Stimulated activated CD8-positive, alpha-beta memory T cell treated with anti-CD3 and anti-CD28 coated beads, Interleukin-2, amount 100 ng/mL, for 1 hour (primary cell): ENCODE data around the gene ARMC9.
"Not testable (repeated sequence)": the region's sequence is repeated elsewhere in the genome, so short reads cannot be mapped to it uniquely, and the experiment has no call there.

Experiments used
- DNase-seq, 2 donors: peaks; one replicate each; pipeline ENCODE4 v3.0.0-alpha.2; 2020; ENCODE audit warnings: low read depth in 2 of 2

Gene ARMC9

DNA sequence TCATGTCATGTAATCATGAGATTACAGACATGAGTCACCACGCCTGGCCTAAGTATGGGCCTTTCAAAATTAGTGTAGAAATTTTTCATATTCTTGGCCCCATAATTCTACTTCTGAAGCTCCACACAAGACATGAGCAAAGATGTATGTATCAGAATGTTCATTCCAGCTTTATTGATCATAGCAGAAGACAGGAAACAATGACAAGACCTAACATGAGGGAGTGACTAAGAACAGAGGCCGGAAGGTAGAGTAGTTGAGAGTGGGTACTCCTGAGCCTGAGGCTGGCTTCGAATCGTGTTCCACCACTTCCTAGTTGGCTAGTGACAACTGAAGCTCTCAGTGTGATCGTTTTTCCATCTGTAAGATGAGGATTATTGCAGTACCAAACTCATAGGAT lies 89.3 kb downstream of the ARMC9 start:
- DNase-seq: no peak

DNA sequence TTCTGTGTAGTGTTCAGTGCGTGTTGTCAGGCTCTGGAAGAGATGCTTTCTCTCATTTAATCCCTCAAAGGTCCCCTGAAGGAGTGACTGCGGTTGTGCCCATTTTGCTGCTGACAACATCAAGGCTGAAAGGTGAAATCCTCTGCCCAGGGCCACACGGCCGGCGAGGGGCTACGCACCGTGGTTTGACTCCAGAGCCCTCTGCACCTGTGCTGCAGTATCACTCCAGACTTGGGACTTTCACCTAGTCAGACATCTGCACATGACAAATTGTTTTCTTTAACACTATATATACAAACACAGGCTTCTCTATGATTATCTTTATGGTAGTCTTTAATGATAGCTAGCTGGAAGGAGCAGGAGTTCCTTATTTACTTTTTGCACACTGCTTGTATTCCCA lies 90.2 kb downstream of the ARMC9 start:
- no peak for DNase-seq

DNA sequence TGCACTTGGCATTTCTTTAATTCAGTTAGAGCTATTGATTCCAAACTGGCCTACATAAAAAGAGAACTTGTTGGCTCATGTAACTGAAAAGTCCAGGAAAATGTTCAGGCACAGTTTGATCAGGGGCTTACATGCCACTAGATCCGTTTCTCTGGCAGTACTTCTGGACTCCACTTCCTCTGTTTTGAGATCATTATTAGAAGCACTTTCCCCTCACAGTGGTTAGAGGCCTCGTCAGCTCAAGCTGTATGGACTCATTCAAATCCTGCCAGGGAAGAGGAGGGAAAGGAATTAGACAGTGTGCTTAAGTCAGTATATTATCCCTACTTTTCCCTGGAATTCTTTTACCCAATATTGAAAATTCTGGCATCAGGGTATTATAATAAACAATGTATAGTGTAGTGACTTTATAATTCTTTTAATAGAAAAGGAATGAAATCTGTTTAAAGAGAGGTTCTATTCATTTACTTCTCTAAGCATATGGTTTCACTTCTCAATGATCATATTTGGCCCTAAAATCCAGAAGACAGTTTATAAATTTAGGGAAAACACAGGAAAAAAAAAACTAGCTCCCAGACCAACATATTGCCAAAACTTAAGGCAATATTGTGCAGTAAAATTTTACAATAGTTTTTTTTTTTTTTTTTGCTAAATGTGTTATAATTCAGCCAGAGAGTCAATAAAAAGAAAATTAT lies 92.0 kb downstream of the ARMC9 start:
- DNase-seq: no peak

DNA sequence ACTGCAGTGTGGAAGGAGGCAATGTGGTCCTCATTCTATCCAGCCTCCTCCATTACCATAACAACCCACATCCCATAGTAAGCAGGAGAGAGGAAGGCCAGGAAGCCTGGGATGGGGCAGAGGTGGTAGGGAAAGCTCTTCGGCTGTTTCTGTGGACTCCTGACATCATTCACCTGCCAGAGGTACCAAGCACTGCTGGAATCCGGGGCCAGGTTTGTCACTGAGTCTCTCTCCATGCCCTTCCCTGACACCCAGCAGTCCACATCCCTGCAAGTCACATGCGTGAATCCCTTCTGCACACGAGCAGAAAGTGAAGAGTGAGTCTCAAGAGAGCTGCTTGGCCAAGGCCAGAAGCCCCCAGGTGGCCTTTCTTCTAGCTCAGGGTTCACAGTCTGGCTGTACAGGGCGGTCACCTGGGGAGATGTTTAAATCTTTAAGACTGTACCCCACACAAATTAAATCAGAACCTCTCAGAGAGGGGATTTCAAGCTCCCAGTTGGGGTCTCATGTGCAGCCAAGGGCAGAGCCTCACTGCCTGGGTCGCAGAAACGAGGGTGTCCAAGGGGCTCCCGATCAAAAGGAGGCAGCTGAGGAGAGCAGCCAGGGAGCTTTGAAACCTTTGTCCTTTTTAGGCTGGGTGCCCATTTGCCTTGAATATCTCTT lies 94.2 kb downstream of the ARMC9 start:
- DNase-seq: no peak

DNA sequence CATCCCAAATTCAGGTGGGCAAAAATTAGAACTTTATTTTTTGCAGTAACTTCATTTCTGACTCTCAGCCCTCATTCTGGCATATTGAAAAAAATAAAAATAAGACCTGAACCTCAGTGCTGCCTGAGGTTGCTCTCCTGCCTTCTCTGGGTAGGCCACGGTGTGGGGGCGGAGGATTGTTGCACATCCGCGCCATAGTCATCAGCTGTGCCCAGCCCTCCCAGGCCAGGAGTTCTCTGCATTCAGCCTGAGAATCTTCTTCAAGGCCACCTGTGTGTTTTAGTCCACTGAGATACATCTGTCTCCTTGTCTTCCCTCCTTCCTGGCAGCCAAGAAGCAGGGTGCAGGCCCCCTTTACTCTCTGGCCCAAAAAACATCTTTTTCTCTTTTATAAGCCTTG lies 94.7 kb downstream of the ARMC9 start:
- no peak for DNase-seq

DNA sequence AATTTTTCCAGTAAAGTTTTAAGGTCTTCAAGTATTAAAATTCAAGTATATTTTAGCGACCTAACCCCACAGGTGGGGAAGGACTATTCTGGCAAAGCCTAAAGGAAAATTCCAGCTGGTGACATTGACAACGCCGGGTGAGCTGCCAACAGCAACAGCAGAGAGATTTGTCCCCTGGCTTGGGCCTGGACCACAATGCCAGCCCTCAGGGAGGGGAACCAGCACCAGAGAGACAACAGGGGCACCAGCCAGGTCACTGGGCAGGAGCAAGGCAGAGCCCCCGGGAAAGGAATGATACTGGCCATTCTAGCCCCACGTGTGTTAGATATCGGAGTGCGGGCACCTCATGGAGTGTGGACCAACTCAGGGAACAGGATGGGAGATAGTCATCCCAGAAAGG lies 95.7 kb downstream of the ARMC9 start:
- no peak for DNase-seq

DNA sequence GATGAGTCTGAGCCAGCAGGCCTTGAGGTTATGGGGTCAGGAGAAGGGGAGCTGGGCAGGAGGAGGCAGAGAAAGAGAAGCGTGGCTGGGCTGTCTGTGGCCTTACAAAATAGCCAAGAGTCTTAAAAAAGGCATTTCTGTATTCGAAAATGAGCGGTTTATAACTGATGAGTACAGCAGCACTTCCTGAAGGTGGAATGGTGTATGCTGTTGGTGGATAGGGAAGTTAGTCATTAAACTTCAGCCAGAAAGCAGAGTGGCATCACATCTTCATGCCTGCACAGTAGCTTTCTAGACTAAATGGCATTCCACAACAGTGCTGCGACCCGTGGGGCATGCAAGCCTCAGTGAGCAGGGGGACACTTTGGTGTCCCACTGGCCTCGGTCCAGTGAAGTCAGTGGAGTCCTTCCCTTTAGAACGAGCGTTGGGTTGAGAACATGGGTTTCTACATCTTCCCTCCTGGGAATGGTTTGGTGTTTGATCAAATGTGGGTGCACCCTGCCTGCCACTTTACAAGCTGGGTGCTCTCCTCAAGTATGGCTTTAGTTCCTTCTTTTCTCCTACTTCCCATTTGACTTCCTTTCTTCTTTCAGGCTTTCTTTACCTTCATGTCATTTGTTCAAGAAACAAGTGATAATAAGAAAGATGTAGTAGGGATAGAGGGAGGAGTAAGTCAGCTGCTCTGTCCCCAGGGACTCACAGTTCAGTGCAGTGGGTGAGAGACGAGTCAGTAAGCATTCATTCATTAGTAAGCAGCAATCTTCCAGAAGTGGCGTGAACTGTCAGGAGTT lies 96.3 kb downstream of the ARMC9 start:
- no peak for DNase-seq

DNA sequence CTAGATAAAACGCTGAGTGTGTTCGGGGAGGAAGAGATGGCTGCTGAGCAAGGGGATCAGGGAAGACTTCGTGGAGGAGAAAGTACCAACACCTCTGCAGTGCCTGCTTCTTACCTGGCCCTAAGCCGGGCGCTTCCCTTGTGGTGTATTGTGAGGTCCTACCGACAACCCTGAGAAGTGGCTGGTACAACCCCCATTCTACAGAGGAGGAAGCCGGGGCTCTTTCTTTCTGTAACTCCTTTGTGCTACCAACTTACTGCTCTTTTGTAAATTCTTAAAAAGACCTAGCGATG lies 96.9 kb downstream of the ARMC9 start:
- no peak for DNase-seq

DNA sequence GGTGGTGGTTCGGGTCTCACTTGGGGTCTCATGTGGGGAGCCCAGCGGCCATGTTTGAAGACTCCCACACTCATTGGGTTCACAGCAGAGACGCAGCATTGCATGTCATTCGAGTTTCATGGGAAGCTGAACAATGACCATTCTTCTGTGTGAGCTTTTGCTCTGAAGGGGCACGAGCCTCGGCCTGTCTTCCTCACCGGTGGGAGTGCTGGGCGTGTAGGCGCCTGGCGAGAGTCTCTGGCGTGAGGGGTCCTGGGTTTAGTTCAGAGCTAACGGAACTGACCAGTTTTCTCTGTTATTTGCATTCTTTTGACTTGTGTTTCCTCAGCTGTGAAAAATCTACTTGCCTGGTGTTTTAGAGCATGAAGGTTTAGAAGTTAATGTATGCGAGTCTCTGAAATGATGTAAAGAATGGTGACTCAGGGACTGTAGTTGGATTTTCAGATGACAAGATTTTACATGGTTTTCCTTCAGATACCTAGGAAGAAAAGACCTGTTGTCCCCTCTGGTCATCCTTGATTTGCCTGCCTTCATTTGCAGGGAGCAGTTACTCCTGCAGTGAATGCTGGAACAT lies 98.1 kb downstream of the ARMC9 start:
- no peak for DNase-seq

DNA sequence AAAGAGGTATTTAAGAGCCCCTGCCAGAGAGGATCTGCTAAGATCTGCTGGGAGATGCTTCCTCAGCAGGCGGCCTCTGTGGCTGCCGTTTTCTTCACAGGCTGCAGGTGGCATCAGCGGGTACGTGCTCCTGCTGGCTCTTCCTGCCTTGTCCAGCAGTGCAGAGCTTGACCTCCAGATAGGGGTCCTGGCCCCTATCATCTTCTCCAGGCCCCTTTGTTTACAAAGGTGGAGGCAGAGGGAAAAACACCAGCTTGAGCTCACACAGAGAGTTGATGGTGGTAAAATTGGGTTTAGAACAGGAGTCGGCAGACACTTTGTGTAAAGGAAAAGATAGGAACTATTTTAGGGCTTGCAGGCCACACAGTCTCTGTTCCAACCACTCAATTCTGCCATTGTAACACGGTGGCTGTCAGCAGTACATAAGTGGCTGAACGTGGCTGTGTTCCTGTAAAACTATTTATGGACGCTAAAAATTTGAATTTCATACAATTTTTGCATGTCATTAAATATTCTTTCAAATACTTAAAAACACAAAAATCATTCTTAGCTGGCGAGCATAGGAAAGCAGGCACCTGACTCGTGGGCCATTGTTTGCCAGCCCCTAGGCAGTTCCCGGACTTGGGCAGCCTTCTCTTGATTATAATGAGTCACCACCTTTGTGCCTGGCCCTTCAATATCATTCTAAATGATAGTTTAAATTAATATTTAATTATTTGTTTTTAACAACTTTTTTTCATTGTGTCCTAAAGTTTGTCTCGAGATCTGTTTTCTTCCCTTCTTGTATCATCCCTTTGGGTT lies 98.9 kb downstream of the ARMC9 start:
- no peak for DNase-seq

DNA sequence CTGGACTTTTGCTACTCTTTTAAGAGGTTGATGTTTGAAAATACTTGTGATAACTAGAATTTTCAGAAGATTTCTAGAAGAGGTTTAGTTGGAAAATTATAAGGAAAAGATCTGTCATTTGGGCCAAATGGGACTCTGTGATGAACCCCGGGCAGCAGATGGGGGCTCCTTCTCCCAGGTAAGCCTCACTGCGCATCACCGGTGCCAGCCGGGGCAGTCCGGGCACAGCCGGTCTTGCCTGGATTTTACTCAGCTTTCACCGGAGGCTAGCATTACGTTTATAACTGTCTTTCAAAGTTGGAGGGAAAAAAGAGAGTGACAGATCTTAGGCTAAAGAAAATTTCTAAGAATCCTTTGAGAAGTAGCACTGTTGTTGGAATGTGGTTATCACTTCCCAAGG lies 99.7 kb downstream of the ARMC9 start:
- no peak for DNase-seq

DNA sequence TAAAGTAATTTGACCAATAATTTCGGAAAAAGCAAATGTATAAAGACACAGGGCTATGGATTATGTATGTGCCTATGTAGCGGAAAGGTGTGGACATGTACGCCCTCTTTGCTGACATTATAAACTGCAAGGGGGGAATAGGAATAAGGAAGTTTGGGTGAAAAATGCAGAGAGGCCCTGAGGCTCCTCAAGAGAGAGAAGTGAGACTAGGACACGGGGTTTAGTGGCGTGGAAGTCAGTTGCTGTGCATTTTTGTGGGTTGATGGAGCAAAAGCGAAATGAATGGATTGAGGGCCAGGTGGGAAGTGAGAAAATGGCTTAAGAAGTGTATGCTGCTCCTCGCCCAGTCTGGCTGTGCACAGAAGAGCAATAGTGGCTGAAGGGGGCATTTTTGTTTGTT lies 100.8 kb downstream of the ARMC9 start:
- DNase-seq: no peak

DNA sequence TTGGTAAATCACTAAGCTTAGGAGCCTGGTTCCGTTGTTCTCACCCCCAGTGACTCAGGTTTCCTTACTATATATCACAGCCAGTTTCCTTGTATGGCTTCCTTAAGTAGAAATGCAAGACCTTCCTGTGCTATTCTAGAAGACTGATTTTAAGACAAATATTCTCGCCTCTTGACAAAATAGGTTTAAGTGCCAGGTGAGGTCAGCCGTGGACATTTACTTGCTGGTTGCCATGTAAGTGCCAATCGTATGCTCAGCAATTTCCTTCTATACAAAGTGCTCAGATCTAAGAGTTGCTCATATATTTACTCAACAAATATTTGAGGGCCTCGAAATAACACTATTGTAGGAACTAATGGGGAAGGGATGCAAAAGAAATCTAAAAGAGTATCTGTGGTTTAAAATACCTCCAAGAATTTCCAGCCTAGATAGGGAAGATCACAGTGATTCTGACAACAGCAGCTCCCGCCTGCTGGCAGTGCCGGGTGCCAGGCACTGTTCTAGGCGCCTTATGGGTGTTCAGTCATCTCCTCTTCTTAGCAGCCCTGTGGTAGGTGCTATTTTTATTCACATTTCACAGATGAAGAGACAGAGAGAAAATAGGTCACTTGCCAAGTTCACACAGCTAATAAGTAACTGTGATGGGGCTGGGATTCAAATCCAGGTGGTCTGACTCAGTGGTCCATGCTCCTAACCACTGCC lies 101.7 kb downstream of the ARMC9 start:
- DNase-seq: no peak

DNA sequence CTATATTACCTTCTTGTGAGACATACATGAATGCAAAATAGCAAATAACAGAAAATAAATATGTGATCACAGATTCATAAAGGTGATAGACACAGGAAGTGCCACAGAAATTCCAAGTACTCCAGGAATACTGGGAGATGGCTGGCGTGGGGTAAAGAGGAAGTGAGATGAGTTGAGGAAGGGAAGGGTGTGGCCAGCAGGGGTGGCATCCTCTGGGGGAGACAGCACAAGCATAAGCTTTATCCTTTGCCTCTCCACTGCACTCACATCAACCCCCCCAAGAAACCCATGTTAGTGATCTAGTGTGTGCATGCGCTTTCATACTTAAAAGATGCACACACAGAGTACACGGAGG lies 102.3 kb downstream of the ARMC9 start:
- DNase-seq: no peak

DNA sequence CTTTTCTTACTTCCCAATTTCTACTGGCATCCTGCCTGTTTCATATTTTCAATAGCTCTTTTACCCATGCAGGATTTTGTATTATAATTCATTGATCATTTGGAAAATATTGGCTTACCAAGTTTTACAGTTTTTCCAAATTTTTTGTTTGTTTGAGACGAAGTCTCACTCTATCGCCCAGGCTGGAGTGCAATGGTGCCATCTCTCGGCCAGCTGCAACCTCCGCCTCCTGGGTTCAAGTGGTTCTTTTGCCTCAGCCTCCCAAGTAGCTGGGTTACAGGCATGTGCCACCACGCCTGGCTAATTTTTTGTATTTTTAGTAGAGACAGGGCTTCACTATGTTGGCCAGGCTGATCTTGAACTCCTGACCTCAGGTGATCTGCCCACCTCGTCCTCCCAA lies 105.8 kb downstream of the ARMC9 start:
- DNase-seq: not testable (repeated sequence)

DNA sequence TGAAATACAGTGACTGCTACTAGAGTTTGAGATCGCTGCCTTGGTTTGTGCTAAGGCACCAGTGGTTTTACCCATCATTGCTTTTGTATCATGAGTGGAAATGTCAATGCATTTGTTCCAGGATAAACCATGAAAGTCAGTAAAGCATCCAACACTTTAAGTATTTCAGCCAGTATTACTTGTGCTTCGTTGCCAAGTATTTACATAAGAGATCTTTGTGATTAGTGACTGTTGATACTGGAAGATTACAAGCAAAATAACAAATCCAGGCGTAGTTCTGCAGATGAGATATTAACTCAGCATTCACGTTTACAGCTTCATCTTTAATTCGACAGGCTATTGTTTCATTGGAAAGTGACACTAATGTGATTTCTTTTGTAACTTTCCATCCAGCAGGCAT lies 106.8 kb downstream of the ARMC9 start:
- no peak for DNase-seq

DNA sequence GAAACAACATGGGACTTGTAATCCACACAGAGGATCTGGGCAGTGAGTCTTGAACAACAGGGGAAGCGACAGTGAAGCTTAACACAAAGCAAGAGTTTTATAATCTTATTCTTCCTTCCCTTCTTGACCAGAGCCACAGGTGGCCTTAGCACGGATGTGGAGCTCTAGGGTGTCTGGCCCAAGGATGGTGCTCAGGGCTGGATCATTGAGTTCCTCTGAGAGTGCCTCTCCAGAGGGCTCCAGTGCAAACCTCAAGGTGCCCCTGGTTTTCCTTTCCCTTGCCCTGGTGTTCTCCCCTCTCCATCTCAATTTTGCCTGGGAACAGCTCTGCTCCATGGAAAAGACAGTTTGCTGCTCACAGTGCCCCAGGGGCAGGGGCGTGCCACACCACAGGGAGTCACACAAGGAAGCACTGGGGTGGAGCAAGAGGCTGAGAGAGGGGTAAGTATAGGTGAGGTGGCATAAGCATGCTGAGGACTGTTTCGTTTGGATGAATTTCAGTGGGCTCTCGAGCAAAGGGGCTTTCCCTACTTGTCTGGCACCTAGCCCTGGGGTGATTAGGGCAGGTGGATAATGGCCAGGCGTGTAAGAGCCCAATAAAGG lies 108.5 kb downstream of the ARMC9 start:
- no peak for DNase-seq

DNA sequence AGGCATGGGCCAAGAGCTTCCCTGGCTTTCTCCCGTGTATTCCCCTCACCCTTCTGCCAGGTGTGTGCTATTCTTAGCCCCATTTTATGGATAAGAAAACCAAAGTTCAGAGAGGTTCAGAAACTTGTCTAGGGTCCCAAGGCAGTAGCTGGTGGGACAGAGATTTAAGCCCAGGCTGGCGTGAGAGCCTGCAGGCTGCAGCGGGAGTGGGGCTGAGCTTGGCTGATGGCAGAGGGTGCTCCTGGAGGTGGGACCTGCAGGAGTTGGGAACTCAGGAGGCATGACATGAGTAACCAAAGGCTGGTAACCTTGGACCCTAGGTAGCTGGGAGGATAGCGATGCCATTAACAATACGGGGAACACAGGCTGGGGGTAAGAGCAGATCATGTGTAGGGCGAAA lies 109.8 kb downstream of the ARMC9 start:
- no peak for DNase-seq

DNA sequence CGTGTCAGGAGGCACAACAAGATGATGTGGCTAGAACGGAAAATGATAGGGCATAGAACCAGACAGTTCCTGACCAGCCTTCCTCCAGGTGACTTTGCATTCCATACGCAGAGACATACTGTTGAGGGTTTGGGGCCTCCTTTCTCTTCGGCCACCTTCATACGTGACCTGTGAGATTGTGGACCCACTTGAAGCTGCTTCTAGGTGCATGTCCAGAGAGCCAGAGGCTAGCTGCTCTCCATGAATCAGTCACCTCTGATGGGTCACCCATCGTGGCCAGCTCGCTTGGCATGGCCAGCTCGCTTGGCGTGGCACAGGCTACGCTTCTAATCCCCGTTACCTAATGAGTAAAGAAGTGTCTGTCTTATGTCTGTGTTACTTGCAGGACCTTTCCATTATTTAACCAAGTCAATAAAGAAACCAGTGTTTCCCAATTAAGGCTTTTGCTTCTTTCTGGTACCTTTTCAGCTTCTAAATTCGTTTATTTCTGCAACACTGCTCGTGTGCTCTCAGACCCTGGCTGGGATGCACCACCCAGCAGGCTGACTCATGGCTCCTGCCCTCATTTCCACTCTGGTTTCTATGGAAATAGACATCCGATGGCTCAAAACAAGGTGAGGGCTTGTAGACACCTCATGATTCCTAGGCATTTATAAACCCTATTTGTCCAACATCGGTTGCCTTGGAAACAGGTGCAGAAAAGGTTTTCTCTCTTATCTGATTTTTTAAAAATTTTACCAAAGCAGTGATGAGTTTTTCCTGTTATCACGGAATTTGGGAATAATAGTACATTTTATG lies 110.4 kb downstream of the ARMC9 start:
- no peak for DNase-seq

DNA sequence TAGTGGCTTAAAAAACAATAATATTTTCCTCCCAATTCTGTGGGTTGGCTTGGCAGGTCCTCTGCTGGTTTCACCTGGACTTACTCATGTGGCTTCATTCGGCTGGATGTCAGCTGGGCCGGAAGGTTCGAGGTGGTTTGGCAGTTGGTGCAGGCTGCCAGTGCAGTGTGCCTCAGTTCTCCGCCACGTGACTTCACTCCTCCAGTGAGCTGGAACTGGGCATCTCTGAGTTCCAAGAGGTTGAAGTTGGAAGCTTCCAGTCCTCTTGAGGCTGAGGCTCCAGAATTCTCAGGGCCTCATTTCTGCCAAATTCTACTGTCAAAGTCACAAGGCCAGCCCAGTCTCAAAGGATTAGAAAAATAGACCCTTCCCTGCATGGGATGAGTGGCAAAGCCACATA lies 113.6 kb downstream of the ARMC9 start:
- DNase-seq: no peak
